D721Med (cell line): ENCODE results near the gene CLRN1.

Experiments
- DNase-seq: peaks from one replicate; pipeline ENCODE4 v3.0.0; 2011; ENCODE audit warnings: low spot score; ENCODE audit not compliant: insufficient read length
- FAIRE-seq: peaks from 2 replicates; lab custom pipeline; 2011; peaks lifted over from hg19 to GRCh38; lab: Jason Lieb, UNC
- CTCF ChIP-seq: IDR thresholded peaks from 2 replicates; pipeline ENCODE4 v1.5.1; 2012; ENCODE audit warnings: mild to moderate bottlenecking, control low read depth; ENCODE audit not compliant: insufficient read depth; ENCODE audit errors: missing control alignments

Gene CLRN1

GRCh38 chr3:150975086-150975991 is 2.8 kb upstream of the CLRN1 start:
- no peak for DNase-seq
- FAIRE-seq = no peak
- no peak for TF ChIP-seq CTCF

GRCh38 chr3:150970665-150971324 is 1.7 kb downstream of the CLRN1 start:
- no peak for FAIRE-seq
- no peak for TF ChIP-seq CTCF
- no peak for DNase-seq

GRCh38 chr3:150968341-150969035 is 4.0 kb downstream of the CLRN1 start:
- FAIRE-seq (no peak), DNase-seq (no peak)
- TF ChIP-seq CTCF = no peak

GRCh38 chr3:150965436-150965835 is 7.1 kb downstream of the CLRN1 start:
- DNase-seq = no peak
- TF ChIP-seq CTCF = no peak
- FAIRE-seq = no peak

- no peak for DNase-seq
- no peak for FAIRE-seq
- TF ChIP-seq CTCF = no peak
Measured at GRCh38 chr3:150961949-150962348, 10.6 kb downstream of the CLRN1 start.

- TF ChIP-seq CTCF = no peak
- FAIRE-seq = no peak
- no peak for DNase-seq
Measured at GRCh38 chr3:150960708-150961684, 11.5 kb downstream of the CLRN1 start.
